ENCODE data around the gene KCNIP1. TPM values are rescaled to one million over a fixed set of nuclear protein-coding genes. Genes with fewer than 3 reads are reported as not detected.

Gene KCNIP1
- total and polyA plus RNA-seq, 10 of the 15 experiments (the other 5 are each of a cell fraction or from before 2014, with no cell fraction given): not detected

- no peak overlapping the region for H3K27ac ChIP-seq (ENCODE audit: control insufficient read depth, insufficient read depth)
- in situ Hi-C loops (cut with MboI) (no loop called here), intact Hi-C loops (cut with micrococcal nuclease; ENCODE audit: unreplicated experiment) (no loop called here)
- H3K4me1 ChIP-seq (ENCODE audit: control insufficient read depth, insufficient read depth, low read length): no peaks in the 10 kb centered on the region
- no peak for FAIRE-seq
- H3K27me3 ChIP-seq (replicated peaks in 1 of 2; ENCODE audit: control insufficient read depth in 2 of 2, insufficient read depth in 2 of 2, low read length in 1 of 2): no peaks in the 10 kb centered on the region; a peak in 1 of 4 replicates
- ATAC-seq: no peak
- SMC1A ChIA-PET (ENCODE audit: uncharacterized antibody, unreplicated experiment): interaction anchor here (1.5 kb wide), 1 partner anchor 15 kb away, joined by 3 read pairs; no protein-coding TSS in a partner anchor
- no peak for DNase-seq (ENCODE audit: low read depth, low spot score)
- CTCF ChIA-PET: no interaction called here
- no peaks in the 10 kb centered on the region; the same call in 2 of the 3 replicates for H3K9me3 ChIP-seq (replicated peaks; ENCODE audit: control insufficient read depth, insufficient read depth, low read length)
- POLR2A ChIA-PET: interaction anchor here (0.6 kb wide), 1 partner anchor 214 kb away, joined by 3 read pairs; no protein-coding TSS in a partner anchor
- H3K36me3 ChIP-seq (ENCODE audit: control insufficient read depth in 2 of 2, insufficient read depth in 2 of 2, low read length in 1 of 2): no peaks in the 10 kb centered on the region
- no peak overlapping the region for H3K9ac ChIP-seq (ENCODE audit: control insufficient read depth, insufficient read depth, low read length)
- no peaks in the 10 kb centered on the region for H4K20me1 ChIP-seq (ENCODE audit: control insufficient read depth, insufficient read depth)
- no peaks in the 10 kb centered on the region for H3K79me2 ChIP-seq (ENCODE audit: control insufficient read depth, insufficient read depth, low read length)
- RAD21 ChIA-PET (ENCODE audit: unreplicated experiment): no interaction called here
- 14% methylated on average over 7 of the region's 7 CpGs for WGBS (ENCODE audit: insufficient coverage, insufficient replicate concordance, low lambda C conversion rate, missing lambda C conversion rate)
- no peak overlapping the region for H3K4me2 ChIP-seq (ENCODE audit: control insufficient read depth, insufficient read depth)
- no peak overlapping the region for H3K4me3 ChIP-seq
- no peak overlapping the region for H2AFZ ChIP-seq (ENCODE audit: control insufficient read depth, low read depth, low read length)
- no TSS peak for BruUV-seq (replicated peaks)
- TF ChIP-seq YBX1 (IDR thresholded peaks at IDR 0.05) (no peak), HCFC1 (IDR thresholded peaks at IDR 0.05; ENCODE audit: low read length) (no peak), ASH2L (IDR thresholded peaks at IDR 0.05; ENCODE audit: borderline replicate concordance, low read depth) (no peak), ZNF274 (IDR thresholded peaks at IDR 0.05; ENCODE audit: insufficient read depth, insufficient read length) (no peak), SMARCA5 (IDR thresholded peaks at IDR 0.05) (no peak), RUNX3 (IDR thresholded peaks at IDR 0.05; ENCODE audit: low read length) (no peak), BRCA1 (IDR thresholded peaks at IDR 0.05; ENCODE audit: low read depth, low read length) (no peak), SMAD1 (IDR thresholded peaks at IDR 0.05; ENCODE audit: low read depth, partially characterized antibody) (no peak), KLF5 (IDR thresholded peaks at IDR 0.05; ENCODE audit: partially characterized antibody) (no peak), NRF1 (conservative IDR thresholded peaks at IDR 0.05; ENCODE audit: low read depth, low read length) (no peak), E4F1 (IDR thresholded peaks at IDR 0.05; ENCODE audit: borderline replicate concordance, partially characterized antibody) (no peak), HDAC2 (IDR thresholded peaks at IDR 0.05) (no peak), ZNF207 (IDR thresholded peaks at IDR 0.05; ENCODE audit: borderline replicate concordance) (no peak), WRNIP1 (IDR thresholded peaks at IDR 0.05; ENCODE audit: borderline replicate concordance, low read depth, low read length) (no peak), ZBED1 (IDR thresholded peaks at IDR 0.05; ENCODE audit: borderline replicate concordance) (no peak)
- TF ChIP-seq, protein P1, sequence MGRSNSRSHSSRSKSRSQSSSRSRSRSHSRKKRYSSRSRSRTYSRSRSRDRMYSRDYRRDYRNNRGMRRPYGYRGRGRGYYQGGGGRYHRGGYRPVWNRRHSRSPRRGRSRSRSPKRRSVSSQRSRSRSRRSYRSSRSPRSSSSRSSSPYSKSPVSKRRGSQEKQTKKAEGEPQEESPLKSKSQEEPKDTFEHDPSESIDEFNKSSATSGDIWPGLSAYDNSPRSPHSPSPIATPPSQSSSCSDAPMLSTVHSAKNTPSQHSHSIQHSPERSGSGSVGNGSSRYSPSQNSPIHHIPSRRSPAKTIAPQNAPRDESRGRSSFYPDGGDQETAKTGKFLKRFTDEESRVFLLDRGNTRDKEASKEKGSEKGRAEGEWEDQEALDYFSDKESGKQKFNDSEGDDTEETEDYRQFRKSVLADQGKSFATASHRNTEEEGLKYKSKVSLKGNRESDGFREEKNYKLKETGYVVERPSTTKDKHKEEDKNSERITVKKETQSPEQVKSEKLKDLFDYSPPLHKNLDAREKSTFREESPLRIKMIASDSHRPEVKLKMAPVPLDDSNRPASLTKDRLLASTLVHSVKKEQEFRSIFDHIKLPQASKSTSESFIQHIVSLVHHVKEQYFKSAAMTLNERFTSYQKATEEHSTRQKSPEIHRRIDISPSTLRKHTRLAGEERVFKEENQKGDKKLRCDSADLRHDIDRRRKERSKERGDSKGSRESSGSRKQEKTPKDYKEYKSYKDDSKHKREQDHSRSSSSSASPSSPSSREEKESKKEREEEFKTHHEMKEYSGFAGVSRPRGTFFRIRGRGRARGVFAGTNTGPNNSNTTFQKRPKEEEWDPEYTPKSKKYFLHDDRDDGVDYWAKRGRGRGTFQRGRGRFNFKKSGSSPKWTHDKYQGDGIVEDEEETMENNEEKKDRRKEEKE (IDR thresholded peaks at IDR 0.05): no peak
- TF ChIP-seq, protein P2, sequence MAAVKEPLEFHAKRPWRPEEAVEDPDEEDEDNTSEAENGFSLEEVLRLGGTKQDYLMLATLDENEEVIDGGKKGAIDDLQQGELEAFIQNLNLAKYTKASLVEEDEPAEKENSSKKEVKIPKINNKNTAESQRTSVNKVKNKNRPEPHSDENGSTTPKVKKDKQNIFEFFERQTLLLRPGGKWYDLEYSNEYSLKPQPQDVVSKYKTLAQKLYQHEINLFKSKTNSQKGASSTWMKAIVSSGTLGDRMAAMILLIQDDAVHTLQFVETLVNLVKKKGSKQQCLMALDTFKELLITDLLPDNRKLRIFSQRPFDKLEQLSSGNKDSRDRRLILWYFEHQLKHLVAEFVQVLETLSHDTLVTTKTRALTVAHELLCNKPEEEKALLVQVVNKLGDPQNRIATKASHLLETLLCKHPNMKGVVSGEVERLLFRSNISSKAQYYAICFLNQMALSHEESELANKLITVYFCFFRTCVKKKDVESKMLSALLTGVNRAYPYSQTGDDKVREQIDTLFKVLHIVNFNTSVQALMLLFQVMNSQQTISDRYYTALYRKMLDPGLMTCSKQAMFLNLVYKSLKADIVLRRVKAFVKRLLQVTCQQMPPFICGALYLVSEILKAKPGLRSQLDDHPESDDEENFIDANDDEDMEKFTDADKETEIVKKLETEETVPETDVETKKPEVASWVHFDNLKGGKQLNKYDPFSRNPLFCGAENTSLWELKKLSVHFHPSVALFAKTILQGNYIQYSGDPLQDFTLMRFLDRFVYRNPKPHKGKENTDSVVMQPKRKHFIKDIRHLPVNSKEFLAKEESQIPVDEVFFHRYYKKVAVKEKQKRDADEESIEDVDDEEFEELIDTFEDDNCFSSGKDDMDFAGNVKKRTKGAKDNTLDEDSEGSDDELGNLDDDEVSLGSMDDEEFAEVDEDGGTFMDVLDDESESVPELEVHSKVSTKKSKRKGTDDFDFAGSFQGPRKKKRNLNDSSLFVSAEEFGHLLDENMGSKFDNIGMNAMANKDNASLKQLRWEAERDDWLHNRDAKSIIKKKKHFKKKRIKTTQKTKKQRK (IDR thresholded peaks at IDR 0.05; ENCODE audit: low read depth, low read length): no peak
Observed at GRCh38 chr5:170584450-170585058, 80.7 kb downstream of the KCNIP1 start.

All from GM12878 (cell line).